HUDEP-2 (cell line): ENCODE results near the gene ACTR3C.

ENCODE experiments used
- DNase-seq, 76 experiments: peaks; one replicate each; lab custom pipeline; 2025; ENCODE audit not compliant: unreplicated experiment in 76 of 76; lab: John Stamatoyannopoulos, UW

ACTR3C gene

GRCh38 chr7:150322833-150323681 lies at the start of gene ACTR3C, which contains the start of gene LRRC61:
Gene ACTR3C, minus strand, starts transcription at chr7:150323545. Its CDS starts 28,249 bp downstream, at chr7:150295296.
Gene LRRC61, plus strand, starts transcription at chr7:150323355. Its CDS starts 13,507 bp downstream, at chr7:150336862.
- DNase-seq = peak in 70 of 76 experiments; percentile 8 to 78 (median 52)

GRCh38 chr7:150372271-150373048 lies 49.1 kb upstream of the ACTR3C start:
- no peak for DNase-seq

GRCh38 chr7:150371996-150372270 lies 48.6 kb upstream of the ACTR3C start:
- no peak for DNase-seq

GRCh38 chr7:150371131-150371995 lies 48.0 kb upstream of the ACTR3C start:
- no peak for DNase-seq

GRCh38 chr7:150370612-150371071 lies 47.3 kb upstream of the ACTR3C start:
- no peak for DNase-seq

GRCh38 chr7:150369748-150370501 lies 46.6 kb upstream of the ACTR3C start:
- peak in 1 of 76 experiments; percentile 41 for DNase-seq

GRCh38 chr7:150368884-150369747 lies 45.8 kb upstream of the ACTR3C start:
- DNase-seq = peak in 32 of 76 experiments; percentile 13 to 53 (median 25)

- peak in 74 of 76 experiments; percentile 28 to 91 (median 82) for DNase-seq
Measured at GRCh38 chr7:150368096-150368883, 44.9 kb upstream of the ACTR3C start, which contains the start of gene REPIN1. Gene REPIN1, plus strand, starts transcription at chr7:150368822. Its CDS starts 890 bp downstream, at chr7:150369712.

GRCh38 chr7:150367677-150368095 lies 44.3 kb upstream of the ACTR3C start:
- no peak for DNase-seq

GRCh38 chr7:150365673-150366398 lies 42.5 kb upstream of the ACTR3C start:
- DNase-seq = no peak

- DNase-seq = no peak
Measured at GRCh38 chr7:150365194-150365593, 41.8 kb upstream of the ACTR3C start.

- peak in 1 of 76 experiments; percentile 10 for DNase-seq
Measured at GRCh38 chr7:150363872-150364271, 40.5 kb upstream of the ACTR3C start.

- DNase-seq = peak in 20 of 76 experiments; percentile 9 to 53 (median 26)
Measured at GRCh38 chr7:150363370-150363769, 40.0 kb upstream of the ACTR3C start.

- DNase-seq = no peak
Measured at GRCh38 chr7:150361807-150362621, 38.7 kb upstream of the ACTR3C start.

GRCh38 chr7:150361402-150361801 lies 38.1 kb upstream of the ACTR3C start:
- DNase-seq = no peak

- DNase-seq = no peak
Measured at GRCh38 chr7:150360363-150361058, 37.2 kb upstream of the ACTR3C start.
